ENCODE measurements around the gene GRIN2D. TPM values are rescaled to one million over a fixed set of nuclear protein-coding genes. Genes with fewer than 3 reads are reported as not detected.
A peak's percentile ranks its signal among the peaks of the same experiment; 100 is the strongest.

The GRIN2D gene
- polyA plus RNA-seq, 3 donors = 0.13 to 0.29 TPM; not detected in 1

DNA sequence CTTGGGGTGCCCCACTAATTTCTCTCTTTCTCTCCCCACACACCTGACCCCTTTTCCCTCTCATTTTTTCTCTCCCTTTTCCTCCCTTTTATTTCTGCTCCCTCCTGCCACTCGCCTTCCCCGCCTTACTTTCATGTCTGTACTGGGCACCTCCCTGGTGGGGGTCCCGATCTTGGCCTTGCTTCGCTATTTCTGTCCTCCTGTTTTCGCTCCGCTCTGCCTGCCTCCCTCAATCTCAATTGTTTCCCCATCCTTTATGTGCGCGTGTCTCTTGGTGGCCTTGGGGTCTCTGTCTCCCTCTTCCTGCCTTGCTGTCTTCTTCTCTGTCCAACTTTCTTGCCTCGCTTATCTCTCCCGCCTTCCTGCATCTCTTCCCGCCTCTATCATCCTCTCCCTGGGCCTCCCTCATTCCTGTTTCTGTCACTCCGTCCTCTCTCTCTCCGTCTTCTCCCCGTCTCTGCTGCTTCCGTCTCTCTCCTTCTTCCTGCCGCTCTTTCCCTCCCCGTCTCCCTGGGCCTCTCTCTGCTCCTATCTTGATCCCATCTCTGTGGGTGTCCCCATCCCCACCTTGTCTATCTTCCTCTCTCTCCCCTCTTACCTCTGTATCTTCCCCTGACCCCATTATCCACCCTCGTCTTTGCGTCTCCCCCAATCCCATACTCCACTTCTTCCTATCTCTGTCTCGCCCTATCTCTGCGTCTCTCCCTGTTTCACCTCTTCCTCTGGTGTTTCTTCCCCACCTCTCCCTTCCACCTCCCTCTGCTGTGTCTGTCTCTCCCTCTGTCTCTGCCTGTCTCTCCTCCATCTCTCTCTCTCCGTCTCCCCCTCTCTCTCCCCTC is 4.0 kb downstream of the GRIN2D start:
- Mint-ChIP-seq H3K36me3 (peaks cover 0 to 10% of the 10 kb centered on the region in 2 donors), H3K4me3 (peak overlapping the region; percentile 94 to 95), H3K9me3 (peaks cover 4 to 46% (median 14%) of the 10 kb centered on the region in 7 donors), H3K27me3 (ENCODE audit: low read depth in 3 of 3) (peaks cover 56 to 62% (median 59%) of the 10 kb centered on the region in 3 donors), H3K27ac (peak overlapping the region in 4 of 7 donors; percentile 9 to 82 (median 62)), H3K4me1 (peaks cover 41% of the 10 kb centered on the region)
- no peak for DNase-seq
- peak overlapping the region; percentile 72 for H3K4me2 ChIP-seq (replicated peaks; ENCODE audit: extremely low read depth, low read length, poor library complexity, severe bottlenecking)
- no peaks in the 10 kb centered on the region for H3K36me3 ChIP-seq (replicated peaks in 1 of 2; ENCODE audit: control insufficient read depth in 1 of 2, insufficient read depth in 2 of 2, low read length in 2 of 2)
- peak overlapping the region; percentile 19 for H3K9ac ChIP-seq (ENCODE audit: insufficient read depth, low read length, poor library complexity, severe bottlenecking)
- peaks cover 35 to 45% of the 10 kb centered on the region in 2 donors for H3K4me1 ChIP-seq (ENCODE audit: control insufficient read depth in 1 of 2, insufficient read depth in 2 of 2, low read length in 2 of 2)
- H3K27ac ChIP-seq (ENCODE audit: low read depth in 1 of 2, low read length in 2 of 2) = no peak overlapping the region
- 33% methylated on average over 22 of the region's 22 CpGs for WGBS (ENCODE audit: insufficient coverage)
- no peaks in the 10 kb centered on the region for H4K20me1 ChIP-seq (ENCODE audit: insufficient read depth, low read length)
- H3K27me3 ChIP-seq (ENCODE audit: control insufficient read depth in 2 of 2, insufficient read depth in 2 of 2, low read length in 2 of 2) = peaks cover 47 to 56% of the 10 kb centered on the region in 2 donors
- intact Hi-C loops (cut with micrococcal nuclease) = loop anchor here in 1 of 2 donors (10.0 kb wide), 1 partner anchor 47 kb away; the partner anchor contains the start of gene GRWD1
- H3K4me3 ChIP-seq (replicated peaks in 1 of 3; ENCODE audit: low read depth in 2 of 3, low read length in 3 of 3) = peak overlapping the region; percentile 17 to 73 (median 36)
- TF ChIP-seq, protein P1, sequence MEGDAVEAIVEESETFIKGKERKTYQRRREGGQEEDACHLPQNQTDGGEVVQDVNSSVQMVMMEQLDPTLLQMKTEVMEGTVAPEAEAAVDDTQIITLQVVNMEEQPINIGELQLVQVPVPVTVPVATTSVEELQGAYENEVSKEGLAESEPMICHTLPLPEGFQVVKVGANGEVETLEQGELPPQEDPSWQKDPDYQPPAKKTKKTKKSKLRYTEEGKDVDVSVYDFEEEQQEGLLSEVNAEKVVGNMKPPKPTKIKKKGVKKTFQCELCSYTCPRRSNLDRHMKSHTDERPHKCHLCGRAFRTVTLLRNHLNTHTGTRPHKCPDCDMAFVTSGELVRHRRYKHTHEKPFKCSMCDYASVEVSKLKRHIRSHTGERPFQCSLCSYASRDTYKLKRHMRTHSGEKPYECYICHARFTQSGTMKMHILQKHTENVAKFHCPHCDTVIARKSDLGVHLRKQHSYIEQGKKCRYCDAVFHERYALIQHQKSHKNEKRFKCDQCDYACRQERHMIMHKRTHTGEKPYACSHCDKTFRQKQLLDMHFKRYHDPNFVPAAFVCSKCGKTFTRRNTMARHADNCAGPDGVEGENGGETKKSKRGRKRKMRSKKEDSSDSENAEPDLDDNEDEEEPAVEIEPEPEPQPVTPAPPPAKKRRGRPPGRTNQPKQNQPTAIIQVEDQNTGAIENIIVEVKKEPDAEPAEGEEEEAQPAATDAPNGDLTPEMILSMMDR (IDR thresholded peaks at IDR 0.05) = no peak
- peak overlapping the region; percentile 87 for H2AFZ ChIP-seq (ENCODE audit: insufficient read depth, low read depth, low read length, poor library complexity, severe bottlenecking)
- no peaks in the 10 kb centered on the region for H3K79me2 ChIP-seq (ENCODE audit: insufficient read depth, low read length)
- peaks cover 4 to 15% of the 10 kb centered on the region in 2 donors for H3K9me3 ChIP-seq (replicated peaks in 1 of 2; ENCODE audit: control insufficient read depth in 1 of 2, insufficient read depth in 1 of 2, low read length in 2 of 2)

DNA sequence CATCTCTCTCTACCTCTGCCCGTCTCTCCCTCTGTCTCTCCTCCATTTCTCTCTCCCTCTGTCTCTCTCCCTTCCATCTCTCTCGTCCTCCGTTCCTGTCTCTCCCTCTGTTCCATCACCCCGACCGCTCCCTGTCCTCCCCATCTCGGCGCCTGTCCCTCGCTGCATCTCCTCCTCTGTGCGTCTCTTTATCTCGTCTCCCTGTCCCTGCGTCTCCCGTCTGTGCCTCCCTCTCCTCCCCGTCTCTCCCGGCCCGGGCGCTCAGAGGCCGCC is 4.6 kb downstream of the GRIN2D start:
- Histone ChIP-seq H4K20me1 (ENCODE audit: insufficient read depth, low read length) (no peaks in the 10 kb centered on the region), H3K9ac (ENCODE audit: insufficient read depth, low read length, poor library complexity, severe bottlenecking) (peak overlapping the region; percentile 19), H3K9me3 (replicated peaks in 1 of 2; ENCODE audit: control insufficient read depth in 1 of 2, insufficient read depth in 1 of 2, low read length in 2 of 2) (peaks cover 4 to 15% of the 10 kb centered on the region in 2 donors), H3K27me3 (ENCODE audit: control insufficient read depth in 2 of 2, insufficient read depth in 2 of 2, low read length in 2 of 2) (peaks cover 41 to 50% of the 10 kb centered on the region in 2 donors), H3K79me2 (ENCODE audit: insufficient read depth, low read length) (no peaks in the 10 kb centered on the region), H3K4me3 (replicated peaks in 1 of 3; ENCODE audit: low read depth in 2 of 3, low read length in 3 of 3) (peak overlapping the region; percentile 17 to 73 (median 36)), H3K27ac (ENCODE audit: low read depth in 1 of 2, low read length in 2 of 2) (no peak overlapping the region), H3K36me3 (replicated peaks in 1 of 2; ENCODE audit: control insufficient read depth in 1 of 2, insufficient read depth in 2 of 2, low read length in 2 of 2) (no peaks in the 10 kb centered on the region), H3K4me1 (ENCODE audit: control insufficient read depth in 1 of 2, insufficient read depth in 2 of 2, low read length in 2 of 2) (peaks cover 35 to 45% of the 10 kb centered on the region in 2 donors), H2AFZ (ENCODE audit: insufficient read depth, low read depth, low read length, poor library complexity, severe bottlenecking) (peak overlapping the region; percentile 87), H3K4me2 (replicated peaks; ENCODE audit: extremely low read depth, low read length, poor library complexity, severe bottlenecking) (peak overlapping the region; percentile 72)
- TF ChIP-seq, protein P1 (IDR thresholded peaks at IDR 0.05) = no peak
- H3K4me1 Mint-ChIP-seq = peaks cover 41% of the 10 kb centered on the region
- H3K27me3 Mint-ChIP-seq (ENCODE audit: low read depth in 3 of 3) = peaks cover 50 to 56% (median 54%) of the 10 kb centered on the region in 3 donors
- peaks cover 0 to 10% of the 10 kb centered on the region in 2 donors for H3K36me3 Mint-ChIP-seq
- H3K27ac Mint-ChIP-seq = peak overlapping the region in 4 of 7 donors; percentile 9 to 82 (median 65)
- H3K9me3 Mint-ChIP-seq = peaks cover 4 to 41% (median 14%) of the 10 kb centered on the region in 7 donors
- DNase-seq = no peak
- intact Hi-C loops (cut with micrococcal nuclease) = loop anchor here in 1 of 2 donors (10.0 kb wide), 1 partner anchor 47 kb away; the partner anchor contains the start of gene GRWD1
- 4% methylated on average over 17 of the region's 17 CpGs for WGBS (ENCODE audit: insufficient coverage)
- H3K4me3 Mint-ChIP-seq = peak overlapping the region; percentile 94 to 95
